Measurements from ENCODE around the gene NEAT1.

GRCh38 chr11:65377036-65377435 is 45.6 kb upstream of the NEAT1 start:
- TF ChIP-seq SUZ12 (IDR thresholded peaks at IDR 0.05) (no peak), HDGF (IDR thresholded peaks at IDR 0.05; ENCODE audit: borderline replicate concordance) (no peak), FOXK2 (IDR thresholded peaks at IDR 0.05) (no peak), ARNT (IDR thresholded peaks at IDR 0.05) (no peak), NFRKB (IDR thresholded peaks at IDR 0.05) (no peak), FOXA1 (IDR thresholded peaks at IDR 0.05) (no peak), BHLHE40 (IDR thresholded peaks at IDR 0.05; ENCODE audit: borderline replicate concordance) (no peak), ELF4 (IDR thresholded peaks at IDR 0.05) (no peak), SP1 (IDR thresholded peaks at IDR 0.05) (no peak), LEF1 (IDR thresholded peaks at IDR 0.05; ENCODE audit: borderline replicate concordance) (no peak), ZNF384 (IDR thresholded peaks at IDR 0.05) (no peak), FOXM1 (IDR thresholded peaks at IDR 0.05; ENCODE audit: borderline replicate concordance) (no peak), PKNOX1 (IDR thresholded peaks at IDR 0.05) (no peak), CTBP1 (IDR thresholded peaks at IDR 0.05; ENCODE audit: borderline replicate concordance) (no peak)

All from HEK293T (cell line).